SK-N-SH (cell line): ENCODE data around the gene ARHGAP45. TPM values are rescaled to one million over a fixed set of nuclear protein-coding genes. Genes with fewer than 3 reads are reported as not detected.

ENCODE experiments used
- CTCF ChIA-PET: fragments of 300-600, 350-600 bp; formaldehyde crosslinking; extraction: SDS; loops from one replicate; lab custom pipeline; 2021; lab: Yijun Ruan, JAX
- POLR2A ChIA-PET: fragments of 350-600 bp; sonication (Branson Sonifier 250); formaldehyde crosslinking; extraction: SDS; loops from one replicate; lab custom pipeline; 2020; ENCODE audit warnings: antibody characterized with exemption, inconsistent platforms; lab: Yijun Ruan, JAX
- DNase-seq: peaks from one replicate; pipeline ENCODE4 v3.0.0; 2012
- H2AFZ ChIP-seq: fragments of 200-600 bp; sonication (generic); 2 replicates; pipeline ENCODE4 v1.8.1; 2016; ENCODE audit warnings: antibody characterized with exemption, mild to moderate bottlenecking, low read depth
- H3F3A ChIP-seq: fragments of 200-600 bp; sonication (generic); replicated peaks from 2 replicates; pipeline ENCODE3; 2016; ENCODE audit warnings: antibody characterized with exemption, mild to moderate bottlenecking; ENCODE audit not compliant: insufficient read depth
- H3K27ac ChIP-seq, 2 experiments: fragments of 200-500 bp in 1 of 2; fragments of 200-600 bp in 1 of 2; sonication (Bioruptor generic) in 1 of 2; sonication (generic), shearing (Covaris generic) in 1 of 2; 2 replicates each; pipeline versions ENCODE4 v1.5.1 to v1.6.1; 2014 to 2016; ENCODE audit warnings: low read depth in 2 of 2, inconsistent platforms in 1 of 2, low read length in 1 of 2, mild to moderate bottlenecking in 1 of 2, mixed read lengths in 1 of 2
- H3K27me3 ChIP-seq: fragments of 200-600 bp; sonication (generic), shearing (Covaris generic); 2 replicates; pipeline ENCODE4 v1.6.1; 2016; ENCODE audit warnings: mixed run types; ENCODE audit not compliant: insufficient read depth
- H3K36me3 ChIP-seq, 2 experiments: fragments of 200-500 bp in 1 of 2; fragments of 200-600 bp in 1 of 2; sonication (Bioruptor generic) in 1 of 2; sonication (generic) in 1 of 2; replicated peaks in 1 of 2; 2 replicates each; pipeline versions ENCODE3 to v1.5.1; 2014 to 2016; ENCODE audit warnings: low read length in 1 of 2, mild to moderate bottlenecking in 1 of 2; ENCODE audit not compliant: insufficient read depth in 2 of 2, control insufficient read depth in 1 of 2
- H3K4me1 ChIP-seq, 2 experiments: fragments of 200-500 bp in 1 of 2; fragments of 200-600 bp in 1 of 2; sonication (Bioruptor generic) in 1 of 2; sonication (generic), shearing (Covaris generic) in 1 of 2; 2 replicates each; pipeline versions ENCODE4 v1.5.1 to v1.6.1; 2014 to 2016; ENCODE audit warnings: low read depth in 1 of 2, low read length in 1 of 2, mixed run types in 1 of 2; ENCODE audit not compliant: insufficient read depth in 2 of 2, control insufficient read depth in 1 of 2
- H3K4me2 ChIP-seq: fragments of 200-600 bp; sonication (generic), shearing (Covaris generic); 2 replicates; pipeline ENCODE4 v1.6.1; 2017; ENCODE audit warnings: mixed run types
- H3K4me3 ChIP-seq, 2 experiments: fragments of 200-500 bp in 1 of 2; fragments of 200-600 bp in 1 of 2; sonication (Bioruptor generic) in 1 of 2; sonication (generic), shearing (Covaris generic) in 1 of 2; 2 replicates each; pipeline versions ENCODE4 v1.5.1 to v1.8.1; 2014 to 2016; ENCODE audit warnings: low read depth in 2 of 2, inconsistent platforms in 1 of 2, low read length in 1 of 2, mild to moderate bottlenecking in 1 of 2, mixed read lengths in 1 of 2, moderate library complexity in 1 of 2
- H3K79me2 ChIP-seq: fragments of 200-600 bp; sonication (generic); 2 replicates; pipeline ENCODE4 v1.8.1; 2017; ENCODE audit warnings: mild to moderate bottlenecking; ENCODE audit not compliant: insufficient read depth
- H3K9ac ChIP-seq: fragments of 200-600 bp; sonication (generic); 2 replicates; pipeline ENCODE4 v1.6.1; 2017; ENCODE audit warnings: mixed run types
- H3K9me2 ChIP-seq: fragments of 200-600 bp; sonication (generic); 2 replicates; pipeline ENCODE4 v1.6.1; 2017; ENCODE audit warnings: mixed run types
- H3K9me3 ChIP-seq: fragments of 200-600 bp; sonication (generic); 2 replicates; pipeline ENCODE4 v1.6.1; 2017; ENCODE audit warnings: mixed run types, mild to moderate bottlenecking, moderate library complexity
- H4K20me1 ChIP-seq: fragments of 200-600 bp; sonication (generic); 2 replicates; pipeline ENCODE4 v1.6.1; 2017; ENCODE audit warnings: mild to moderate bottlenecking, mixed run types; ENCODE audit not compliant: insufficient read depth
- ELF1 ChIP-seq: IDR thresholded peaks from 2 replicates; pipeline ENCODE4 v1.4.0; 2012
- FOXM1 ChIP-seq: IDR thresholded peaks from 2 replicates; pipeline ENCODE4 v1.4.0; 2012; ENCODE audit warnings: low read depth, mild to moderate bottlenecking
- MEF2A ChIP-seq: IDR thresholded peaks from 2 replicates; pipeline ENCODE4 v1.4.0; 2012; ENCODE audit warnings: low read depth, borderline replicate concordance
- MXI1 ChIP-seq: IDR thresholded peaks from 2 replicates; pipeline ENCODE4 v1.6.1; 2012; ENCODE audit warnings: mild to moderate bottlenecking, low read depth, low read length, improper control_type of control experiment
- NFIC ChIP-seq: IDR thresholded peaks from 2 replicates; pipeline ENCODE4 v1.4.0; 2012; ENCODE audit warnings: borderline replicate concordance
- NRF1 ChIP-seq: IDR thresholded peaks from 2 replicates; pipeline ENCODE4 v1.6.1; 2012; ENCODE audit warnings: low read depth, mild to moderate bottlenecking, low read length
- RAD21 ChIP-seq: IDR thresholded peaks from 2 replicates; pipeline ENCODE4 v1.6.1; 2012; ENCODE audit warnings: mild to moderate bottlenecking, low read length
- RXRA ChIP-seq: IDR thresholded peaks from 2 replicates; pipeline ENCODE4 v1.4.0; 2012; ENCODE audit warnings: low read depth, mild to moderate bottlenecking, borderline replicate concordance
- SMC3 ChIP-seq: IDR thresholded peaks from 2 replicates; pipeline ENCODE4 v1.6.1; 2012; ENCODE audit warnings: low read depth, low read length, improper control_type of control experiment
- TCF12 ChIP-seq: IDR thresholded peaks from 2 replicates; pipeline ENCODE4 v1.4.0; 2012
- YY1 ChIP-seq: IDR thresholded peaks from 2 replicates; pipeline ENCODE4 v1.4.0; 2012; ENCODE audit warnings: low read depth, mild to moderate bottlenecking
- WGBS: methylation state at CpG from one replicate; pipeline ENCODE4 v1.1.6; 2017; ENCODE audit warnings: low lambda C conversion rate; 5-methylcytosine and 5-hydroxymethylcytosine counted together
- polyA plus RNA-seq, 3 experiments: library from polyadenylated mRNA; depleted of rRNA; stranded (reverse); fragments of >200 nt; gene quantifications; 2 replicates each; pipeline ENCODE4 v1.2.3, GENCODE V29; 2012
- TF ChIP-seq, protein P1 (sequence below): IDR thresholded peaks from 2 replicates; pipeline ENCODE4 v1.6.1; 2012; ENCODE audit warnings: mild to moderate bottlenecking, low read depth, low read length, moderate library complexity
- TF ChIP-seq, protein P2 (sequence below): IDR thresholded peaks from 2 replicates; pipeline ENCODE4 v1.4.0; 2012; ENCODE audit warnings: low read depth, borderline replicate concordance
- TF ChIP-seq, protein P3 (sequence below): IDR thresholded peaks from 2 replicates; pipeline ENCODE4; 2012
- TF ChIP-seq, protein P4 (sequence below): fragments of 200-600 bp; sonication (generic); IDR thresholded peaks from 2 replicates; pipeline ENCODE4 v1.6.1; 2017; ENCODE audit warnings: antibody characterized with exemption, mild to moderate bottlenecking, moderate library complexity
- TF ChIP-seq, protein P5 (sequence below): fragments of 150-350 bp; IDR thresholded peaks from 2 replicates; pipeline ENCODE4 v1.6.1; 2017; ENCODE audit warnings: antibody characterized with exemption, low read length, low read depth, borderline replicate concordance

The ARHGAP45 gene
- polyA plus RNA-seq, 1 of the 3 experiments (the other 2 are of a cell fraction) = 4.2 TPM

DNA sequence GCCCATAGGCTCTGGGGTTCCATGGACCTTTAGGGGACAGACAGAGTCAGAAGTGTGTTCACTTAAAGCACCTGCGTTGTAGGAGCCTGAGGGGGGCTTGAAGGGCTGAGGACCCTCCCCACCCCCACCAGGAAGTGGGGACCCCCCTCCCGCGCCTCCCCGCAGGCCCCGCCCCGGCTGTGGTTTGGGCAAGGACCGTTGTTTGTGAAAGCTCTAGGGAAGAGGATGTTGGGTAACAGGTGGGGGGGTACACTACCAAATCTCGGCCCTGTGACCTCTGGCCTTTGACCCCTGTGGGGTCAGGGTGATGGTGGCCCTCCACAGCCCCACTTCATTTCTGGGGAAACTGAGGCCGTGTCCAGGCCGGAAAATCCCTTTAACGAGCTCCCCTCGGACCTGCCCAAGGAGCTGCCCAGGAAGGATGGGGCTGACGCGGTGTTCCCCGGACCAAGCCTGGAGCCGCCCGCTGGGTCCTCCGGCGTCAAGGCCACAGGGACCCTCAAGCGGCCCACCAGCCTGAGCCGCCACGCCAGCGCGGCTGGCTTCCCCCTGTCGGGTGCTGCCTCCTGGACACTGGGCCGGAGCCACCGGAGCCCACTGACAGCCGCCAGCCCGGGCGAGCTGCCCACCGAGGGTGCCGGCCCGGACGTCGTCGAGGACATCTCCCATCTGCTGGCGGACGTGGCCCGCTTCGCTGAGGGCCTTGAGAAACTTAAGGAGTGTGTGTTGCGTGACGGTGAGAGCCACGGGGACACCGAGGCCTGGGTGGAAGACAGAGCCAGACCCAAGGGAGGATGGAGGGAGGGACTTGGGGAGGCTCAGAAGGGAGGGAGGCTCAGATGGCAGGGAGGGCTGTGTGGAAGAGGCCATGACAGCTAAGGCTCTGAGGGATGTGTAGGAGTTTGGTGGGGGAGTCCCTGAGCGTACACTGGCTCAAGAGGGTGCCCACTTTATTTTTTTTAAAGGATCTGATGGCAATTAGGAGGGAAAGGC lies 1.3 kb downstream of the ARHGAP45 start (continued):
- TF ChIP-seq, protein P1, sequence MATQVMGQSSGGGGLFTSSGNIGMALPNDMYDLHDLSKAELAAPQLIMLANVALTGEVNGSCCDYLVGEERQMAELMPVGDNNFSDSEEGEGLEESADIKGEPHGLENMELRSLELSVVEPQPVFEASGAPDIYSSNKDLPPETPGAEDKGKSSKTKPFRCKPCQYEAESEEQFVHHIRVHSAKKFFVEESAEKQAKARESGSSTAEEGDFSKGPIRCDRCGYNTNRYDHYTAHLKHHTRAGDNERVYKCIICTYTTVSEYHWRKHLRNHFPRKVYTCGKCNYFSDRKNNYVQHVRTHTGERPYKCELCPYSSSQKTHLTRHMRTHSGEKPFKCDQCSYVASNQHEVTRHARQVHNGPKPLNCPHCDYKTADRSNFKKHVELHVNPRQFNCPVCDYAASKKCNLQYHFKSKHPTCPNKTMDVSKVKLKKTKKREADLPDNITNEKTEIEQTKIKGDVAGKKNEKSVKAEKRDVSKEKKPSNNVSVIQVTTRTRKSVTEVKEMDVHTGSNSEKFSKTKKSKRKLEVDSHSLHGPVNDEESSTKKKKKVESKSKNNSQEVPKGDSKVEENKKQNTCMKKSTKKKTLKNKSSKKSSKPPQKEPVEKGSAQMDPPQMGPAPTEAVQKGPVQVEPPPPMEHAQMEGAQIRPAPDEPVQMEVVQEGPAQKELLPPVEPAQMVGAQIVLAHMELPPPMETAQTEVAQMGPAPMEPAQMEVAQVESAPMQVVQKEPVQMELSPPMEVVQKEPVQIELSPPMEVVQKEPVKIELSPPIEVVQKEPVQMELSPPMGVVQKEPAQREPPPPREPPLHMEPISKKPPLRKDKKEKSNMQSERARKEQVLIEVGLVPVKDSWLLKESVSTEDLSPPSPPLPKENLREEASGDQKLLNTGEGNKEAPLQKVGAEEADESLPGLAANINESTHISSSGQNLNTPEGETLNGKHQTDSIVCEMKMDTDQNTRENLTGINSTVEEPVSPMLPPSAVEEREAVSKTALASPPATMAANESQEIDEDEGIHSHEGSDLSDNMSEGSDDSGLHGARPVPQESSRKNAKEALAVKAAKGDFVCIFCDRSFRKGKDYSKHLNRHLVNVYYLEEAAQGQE = no peak
- TF ChIP-seq TCF12 = no peak

DNA sequence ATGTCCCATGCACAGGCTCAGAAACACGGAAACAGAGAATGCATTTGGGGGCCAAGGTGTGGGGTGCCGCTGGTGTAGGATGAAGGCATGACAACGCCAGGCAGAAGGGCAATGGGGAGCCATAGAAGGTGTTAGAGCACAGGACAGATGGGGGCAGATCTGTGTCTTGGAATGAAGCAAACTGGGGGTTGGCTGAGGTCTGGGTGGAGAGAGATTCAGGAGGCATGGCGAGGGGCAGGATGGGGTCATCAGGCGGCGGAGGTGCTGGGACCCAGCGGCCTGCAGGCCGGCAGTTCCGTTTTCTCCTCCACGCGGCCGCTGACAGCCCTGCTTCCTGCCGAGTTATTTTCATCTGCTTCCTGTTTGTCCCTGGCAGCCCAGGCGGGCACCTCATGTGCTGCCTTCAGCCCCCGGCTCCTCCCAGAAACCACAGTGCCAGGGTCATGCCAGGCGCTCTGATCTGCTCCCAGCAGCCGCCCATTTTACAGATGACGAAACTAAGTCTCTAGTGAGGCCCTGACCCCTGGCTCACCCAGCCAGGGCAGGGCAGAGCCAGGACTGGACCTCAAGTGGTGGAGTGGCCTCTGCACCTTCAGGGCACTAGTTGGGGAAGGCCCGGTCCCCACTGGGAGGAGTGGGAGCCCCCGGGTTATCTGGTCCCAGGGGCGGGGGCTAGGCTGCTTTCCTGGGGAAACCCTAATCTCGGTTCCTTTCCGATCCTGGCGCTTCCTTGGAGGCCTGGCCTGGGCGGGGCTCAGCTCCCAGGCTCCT lies 2.2 kb downstream of the ARHGAP45 start:
- H3K9me3 ChIP-seq = no peaks in the 10 kb centered on the region
- H3K79me2 ChIP-seq = no peaks in the 10 kb centered on the region
- ChIA-PET CTCF (interaction anchor here (0.6 kb wide), 1 partner anchor 37 kb away, joined by 3 read pairs; no protein-coding TSS in a partner anchor), POLR2A (no interaction called here)
- no peak for DNase-seq
- H4K20me1 ChIP-seq = no peaks in the 10 kb centered on the region
- H3K27ac ChIP-seq = no peak overlapping the region
- no peak overlapping the region for H3K9ac ChIP-seq
- no peak overlapping the region for H3K4me3 ChIP-seq
- H3K9me2 ChIP-seq = no peaks in the 10 kb centered on the region
- 56% methylated on average over 18 of the region's 25 CpGs for WGBS
- no peak overlapping the region for H2AFZ ChIP-seq
- no peak overlapping the region for H3K4me2 ChIP-seq
- peaks cover 37% of the 10 kb centered on the region for H3K27me3 ChIP-seq
- peaks cover 0 to 23% of the 10 kb centered on the region in 2 experiments; a peak in 1 of 4 replicates for H3K4me1 ChIP-seq
- peaks cover 22% of the 10 kb centered on the region for H3F3A ChIP-seq
- no peaks in the 10 kb centered on the region for H3K36me3 ChIP-seq
- TF ChIP-seq ELF1 = no peak
- TF ChIP-seq, protein P2, sequence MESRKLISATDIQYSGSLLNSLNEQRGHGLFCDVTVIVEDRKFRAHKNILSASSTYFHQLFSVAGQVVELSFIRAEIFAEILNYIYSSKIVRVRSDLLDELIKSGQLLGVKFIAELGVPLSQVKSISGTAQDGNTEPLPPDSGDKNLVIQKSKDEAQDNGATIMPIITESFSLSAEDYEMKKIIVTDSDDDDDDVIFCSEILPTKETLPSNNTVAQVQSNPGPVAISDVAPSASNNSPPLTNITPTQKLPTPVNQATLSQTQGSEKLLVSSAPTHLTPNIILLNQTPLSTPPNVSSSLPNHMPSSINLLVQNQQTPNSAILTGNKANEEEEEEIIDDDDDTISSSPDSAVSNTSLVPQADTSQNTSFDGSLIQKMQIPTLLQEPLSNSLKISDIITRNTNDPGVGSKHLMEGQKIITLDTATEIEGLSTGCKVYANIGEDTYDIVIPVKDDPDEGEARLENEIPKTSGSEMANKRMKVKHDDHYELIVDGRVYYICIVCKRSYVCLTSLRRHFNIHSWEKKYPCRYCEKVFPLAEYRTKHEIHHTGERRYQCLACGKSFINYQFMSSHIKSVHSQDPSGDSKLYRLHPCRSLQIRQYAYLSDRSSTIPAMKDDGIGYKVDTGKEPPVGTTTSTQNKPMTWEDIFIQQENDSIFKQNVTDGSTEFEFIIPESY = no peak
- TF ChIP-seq FOXM1 = no peak
- TF ChIP-seq NRF1 = no peak
- TF ChIP-seq, protein P3, sequence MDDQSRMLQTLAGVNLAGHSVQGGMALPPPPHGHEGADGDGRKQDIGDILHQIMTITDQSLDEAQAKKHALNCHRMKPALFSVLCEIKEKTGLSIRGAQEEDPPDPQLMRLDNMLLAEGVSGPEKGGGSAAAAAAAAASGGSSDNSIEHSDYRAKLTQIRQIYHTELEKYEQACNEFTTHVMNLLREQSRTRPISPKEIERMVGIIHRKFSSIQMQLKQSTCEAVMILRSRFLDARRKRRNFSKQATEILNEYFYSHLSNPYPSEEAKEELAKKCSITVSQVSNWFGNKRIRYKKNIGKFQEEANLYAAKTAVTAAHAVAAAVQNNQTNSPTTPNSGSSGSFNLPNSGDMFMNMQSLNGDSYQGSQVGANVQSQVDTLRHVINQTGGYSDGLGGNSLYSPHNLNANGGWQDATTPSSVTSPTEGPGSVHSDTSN = no peak
- TF ChIP-seq MEF2A = no peak
- TF ChIP-seq NFIC = no peak
- TF ChIP-seq MXI1 = no peak
- no peak for TF ChIP-seq RXRA
- TF ChIP-seq, protein P4, sequence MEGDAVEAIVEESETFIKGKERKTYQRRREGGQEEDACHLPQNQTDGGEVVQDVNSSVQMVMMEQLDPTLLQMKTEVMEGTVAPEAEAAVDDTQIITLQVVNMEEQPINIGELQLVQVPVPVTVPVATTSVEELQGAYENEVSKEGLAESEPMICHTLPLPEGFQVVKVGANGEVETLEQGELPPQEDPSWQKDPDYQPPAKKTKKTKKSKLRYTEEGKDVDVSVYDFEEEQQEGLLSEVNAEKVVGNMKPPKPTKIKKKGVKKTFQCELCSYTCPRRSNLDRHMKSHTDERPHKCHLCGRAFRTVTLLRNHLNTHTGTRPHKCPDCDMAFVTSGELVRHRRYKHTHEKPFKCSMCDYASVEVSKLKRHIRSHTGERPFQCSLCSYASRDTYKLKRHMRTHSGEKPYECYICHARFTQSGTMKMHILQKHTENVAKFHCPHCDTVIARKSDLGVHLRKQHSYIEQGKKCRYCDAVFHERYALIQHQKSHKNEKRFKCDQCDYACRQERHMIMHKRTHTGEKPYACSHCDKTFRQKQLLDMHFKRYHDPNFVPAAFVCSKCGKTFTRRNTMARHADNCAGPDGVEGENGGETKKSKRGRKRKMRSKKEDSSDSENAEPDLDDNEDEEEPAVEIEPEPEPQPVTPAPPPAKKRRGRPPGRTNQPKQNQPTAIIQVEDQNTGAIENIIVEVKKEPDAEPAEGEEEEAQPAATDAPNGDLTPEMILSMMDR = no peak
- TF ChIP-seq RAD21 = no peak
- no peak for TF ChIP-seq YY1
- no peak for TF ChIP-seq SMC3
- TF ChIP-seq, protein P5, sequence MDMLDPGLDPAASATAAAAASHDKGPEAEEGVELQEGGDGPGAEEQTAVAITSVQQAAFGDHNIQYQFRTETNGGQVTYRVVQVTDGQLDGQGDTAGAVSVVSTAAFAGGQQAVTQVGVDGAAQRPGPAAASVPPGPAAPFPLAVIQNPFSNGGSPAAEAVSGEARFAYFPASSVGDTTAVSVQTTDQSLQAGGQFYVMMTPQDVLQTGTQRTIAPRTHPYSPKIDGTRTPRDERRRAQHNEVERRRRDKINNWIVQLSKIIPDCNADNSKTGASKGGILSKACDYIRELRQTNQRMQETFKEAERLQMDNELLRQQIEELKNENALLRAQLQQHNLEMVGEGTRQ = no peak
